RWPE1 (cell line): ENCODE results near the gene NDUFV1.
"Not testable (repeated sequence)": the region's sequence is repeated elsewhere in the genome, so short reads cannot be mapped to it uniquely, and the experiment has no call there.

Experiments used
- CTCF ChIA-PET: fragments of 350-600 bp; sonication (Branson Sonifier 250); formaldehyde crosslinking; extraction: SDS; loops from one replicate; lab custom pipeline; 2021; lab: Yijun Ruan, JAX
- POLR2A ChIA-PET: fragments of 400-600 bp; formaldehyde crosslinking; extraction: SDS; loops from one replicate; lab custom pipeline; 2020; ENCODE audit warnings: antibody characterized with exemption; ENCODE audit not compliant: low non-redundant PET; lab: Yijun Ruan, JAX
- DNase-seq: peaks from one replicate; pipeline ENCODE4 v3.0.0; 2012; ENCODE audit warnings: low spot score
- H3K27ac ChIP-seq: fragments of 450-650 bp; 2 replicates; pipeline ENCODE4 v1.5.1; 2017
- CTCF ChIP-seq: fragments of 450-650 bp; conservative IDR thresholded peaks from 2 replicates; pipeline ENCODE4 v1.5.1; 2017; ENCODE audit warnings: low read depth, mild to moderate bottlenecking

Gene NDUFV1

GRCh38 chr11:67594480-67594879, 12.3 kb upstream of the NDUFV1 start:
- H3K27ac ChIP-seq, result no peak overlapping the region
- POLR2A ChIA-PET, result interaction anchor here (0.6 kb wide), 1 partner anchor 73 kb away, joined by 5 read pairs; no protein-coding TSS in a partner anchor
- CTCF ChIA-PET, result no interaction called here
- DNase-seq, result no peak
- no peak for TF ChIP-seq CTCF

DNA sequence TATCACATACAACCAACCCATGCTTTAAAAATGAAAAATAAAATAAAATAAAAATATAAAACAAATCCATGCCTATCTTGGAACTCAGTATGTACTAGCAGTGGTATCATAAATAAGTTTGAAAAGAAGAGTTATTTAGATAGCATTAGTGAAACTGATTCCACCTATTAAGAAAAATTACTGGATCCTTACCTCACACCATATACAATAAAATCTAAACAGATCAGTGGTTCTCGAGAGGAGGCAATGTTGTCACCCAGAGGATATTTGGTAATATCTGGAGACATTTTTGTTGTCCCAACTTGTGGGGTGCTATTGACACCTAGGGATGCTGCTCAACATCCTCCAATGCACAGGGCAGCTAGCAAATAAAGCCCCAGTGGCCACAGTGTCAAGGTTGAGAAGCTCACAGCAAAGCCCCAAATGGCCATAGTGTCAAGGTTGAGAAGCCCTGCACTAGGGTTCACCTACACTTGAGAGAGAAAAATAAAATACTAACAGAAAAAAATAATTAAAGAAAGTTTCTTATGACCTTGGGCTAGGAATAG, 9.9 kb upstream of the NDUFV1 start:
- ChIA-PET CTCF (interaction anchor here (0.6 kb wide), 1 partner anchor 405 kb away, joined by 3 read pairs; no protein-coding TSS in a partner anchor), POLR2A (no interaction called here)
- no peak for TF ChIP-seq CTCF
- no peak overlapping the region for H3K27ac ChIP-seq
- DNase-seq, result no peak

DNA sequence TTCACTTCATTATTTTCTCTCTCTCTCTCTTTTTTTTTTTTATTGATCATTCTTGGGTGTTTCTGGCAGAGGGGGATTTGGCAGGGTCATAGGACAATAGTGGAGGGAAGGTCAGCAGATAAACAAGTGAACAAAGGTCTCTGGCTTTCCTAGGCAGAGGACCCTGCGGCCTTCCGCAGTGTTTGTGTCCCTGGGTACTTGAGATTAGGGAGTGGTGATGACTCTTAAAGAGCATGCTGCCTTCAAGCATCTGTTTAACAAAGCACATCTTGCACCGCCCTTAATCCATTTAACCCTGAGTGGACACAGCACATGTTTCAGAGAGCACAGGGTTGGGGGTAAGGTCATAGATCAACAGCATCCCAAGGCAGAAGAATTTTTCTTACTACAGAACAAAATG, 9.3 kb upstream of the NDUFV1 start:
- CTCF ChIA-PET, POLR2A ChIA-PET, DNase-seq: not testable (repeated sequence)

DNA sequence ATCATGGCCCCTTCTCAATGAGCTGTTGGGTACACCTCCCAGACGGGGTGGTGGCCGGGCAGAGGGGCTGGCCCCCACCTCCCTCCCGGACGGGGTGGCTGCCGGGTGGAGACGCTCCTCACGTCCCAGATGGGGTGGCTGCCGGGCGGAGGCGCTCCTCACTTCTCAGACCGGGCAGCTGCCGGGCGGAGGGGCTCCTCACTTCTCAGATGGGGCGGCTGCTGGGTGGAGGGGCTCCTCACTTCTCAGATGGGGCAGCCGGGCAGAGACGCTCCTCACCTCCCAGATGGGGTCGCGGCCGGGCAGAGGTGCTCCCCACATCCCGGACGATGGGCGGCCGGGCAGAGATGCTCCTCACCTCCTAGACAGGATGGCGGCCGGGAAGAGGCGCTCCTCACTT, 8.8 kb upstream of the NDUFV1 start:
- POLR2A ChIA-PET, CTCF ChIA-PET, H3K27ac ChIP-seq, DNase-seq: not testable (repeated sequence)

More for the DNA sequence above, 9.3 kb upstream of the NDUFV1 start:
- not testable (repeated sequence) for H3K27ac ChIP-seq

DNA sequence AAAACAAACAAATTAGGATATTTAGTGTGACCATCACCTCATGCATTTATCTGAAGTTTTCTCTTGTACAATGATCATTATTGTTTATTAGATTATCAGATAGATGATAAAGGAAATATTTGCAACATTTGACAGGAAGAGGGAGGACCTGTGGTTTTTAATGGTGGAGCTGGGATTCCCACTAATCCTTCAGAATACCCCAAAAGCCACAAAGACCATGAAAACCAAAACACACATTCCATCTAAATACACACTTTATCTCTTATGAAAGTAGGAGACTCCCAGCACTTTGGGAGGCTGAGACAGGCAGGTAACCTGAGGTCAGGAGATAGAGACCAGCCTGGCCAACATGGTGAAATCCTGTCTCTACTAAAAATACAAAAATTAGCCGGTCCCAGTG, 7.6 kb upstream of the NDUFV1 start:
- no peak for DNase-seq
- no peak overlapping the region for H3K27ac ChIP-seq
- POLR2A ChIA-PET, result no interaction called here
- CTCF ChIA-PET, result no interaction called here
- TF ChIP-seq CTCF, result no peak

GRCh38 chr11:67600324-67601029, 6.3 kb upstream of the NDUFV1 start:
- POLR2A ChIA-PET, result no interaction called here
- no peak for DNase-seq
- no peak overlapping the region for H3K27ac ChIP-seq
- CTCF ChIA-PET, result interaction anchor here (0.6 kb wide), 1 partner anchor 23 kb away, joined by 6 read pairs; no protein-coding TSS in a partner anchor
- no peak for TF ChIP-seq CTCF

GRCh38 chr11:67601098-67601497, 5.6 kb upstream of the NDUFV1 start:
- POLR2A ChIA-PET, result no interaction called here
- TF ChIP-seq CTCF, result no peak
- DNase-seq, result no peak
- H3K27ac ChIP-seq, result no peak overlapping the region
- CTCF ChIA-PET, result interaction anchor here (0.6 kb wide), 2 partner anchors 13 to 861 kb away, joined by 3 to 4 read pairs; no protein-coding TSS in a partner anchor

- DNase-seq, POLR2A ChIA-PET, H3K27ac ChIP-seq, CTCF ChIA-PET: not testable (repeated sequence)
These were observed 2.6 kb upstream of the NDUFV1 start for GRCh38 chr11:67604119-67604518.
